Spleen (tissue), 11 donors: Measurements from ENCODE around the gene TEX54. TPM values are rescaled to one million over a fixed set of nuclear protein-coding genes. Genes with fewer than 3 reads are reported as not detected.

Source experiments
- DNase-seq: peaks from one replicate; pipeline ENCODE4 v3.0.0-alpha.2; 2020
- H3K27ac ChIP-seq, 8 donors: fragments of 200-600 bp; sonication (generic) in 7 of 8; 1 replicate in 4 of 8; 2 replicates in 4 of 8; pipeline versions ENCODE4 v1.5.0 to v1.8.0; 2016 to 2021; ENCODE audit warnings: inconsistent platforms in 4 of 8, mild to moderate bottlenecking in 4 of 8, moderate library complexity in 1 of 8
- H3K27me3 ChIP-seq, 7 donors: fragments of 200-600 bp; sonication (generic) in 6 of 7; replicated peaks in 1 of 7; 1 replicate in 4 of 7; 2 replicates in 3 of 7; pipeline versions ENCODE4 v1.5.0 to v1.8.0; 2016 to 2021; ENCODE audit warnings: inconsistent platforms in 3 of 7, mild to moderate bottlenecking in 1 of 7
- H3K36me3 ChIP-seq, 6 donors: fragments of 200-600 bp; sonication (generic) in 5 of 6; 1 replicate in 4 of 6; 2 replicates in 2 of 6; pipeline versions ENCODE4 v1.5.0 to v1.8.0; 2016 to 2021; ENCODE audit warnings: inconsistent platforms in 2 of 6
- H3K4me1 ChIP-seq, 6 donors: fragments of 200-600 bp; sonication (generic) in 5 of 6; 1 replicate in 3 of 6; 2 replicates in 3 of 6; pipeline versions ENCODE4 v1.5.0 to v1.8.0; 2016 to 2021; ENCODE audit warnings: inconsistent platforms in 3 of 6
- H3K4me3 ChIP-seq, 8 donors: fragments of 200-600 bp; sonication (generic) in 7 of 8; 1 replicate in 4 of 8; 2 replicates in 4 of 8; pipeline versions ENCODE4 v1.5.0 to v1.8.0; 2016 to 2021; ENCODE audit warnings: inconsistent platforms in 4 of 8, mild to moderate bottlenecking in 4 of 8, moderate library complexity in 2 of 8
- H3K9me3 ChIP-seq, 8 donors: fragments of 200-600 bp; sonication (generic) in 7 of 8; 1 replicate in 4 of 8; 2 replicates in 4 of 8; pipeline versions ENCODE4 v1.5.0 to v1.8.0; 2016 to 2021; ENCODE audit warnings: inconsistent platforms in 4 of 8
- CTCF ChIP-seq, 11 experiments: fragments of 200-600 bp in 7 of 11; fragments of 450-650 bp in 4 of 11; sonication (generic) in 4 of 11; IDR thresholded peaks in 8 of 11; conservative IDR thresholded peaks in 3 of 11; 1 replicate in 7 of 11; 2 replicates in 4 of 11; pipeline versions ENCODE4 v1.4.0 to v1.8.0; 2016 to 2021; ENCODE audit warnings: antibody characterized with exemption in 11 of 11, inconsistent platforms in 4 of 11, mild to moderate bottlenecking in 1 of 11
- POLR2A ChIP-seq, 3 donors: fragments of 450-650 bp; IDR thresholded peaks; one replicate each; pipeline ENCODE4 v1.5.1; 2017; ENCODE audit warnings: antibody characterized with exemption in 3 of 3, mild to moderate bottlenecking in 1 of 3
- POLR2AphosphoS5 ChIP-seq, 3 donors: sonication (generic); formaldehyde crosslinking; IDR thresholded peaks; one replicate each; pipeline ENCODE4 v1.5.1; 2017; ENCODE audit warnings: antibody characterized with exemption in 3 of 3
- WGBS, 5 donors: extraction: QIAGEN DNeasy Blood & Tissue Kit in 3 of 5; methylation state at CpG; one replicate each; pipeline versions ENCODE4 v1.1.5 to v1.1.7; 2013 to 2018; 5-methylcytosine and 5-hydroxymethylcytosine counted together
- intact Hi-C: fragments of 100-400 bp; cut with DNase I; formaldehyde crosslinking; loops from one replicate; pipeline ENCODE4 v1.15.0; 2023; ENCODE audit warnings: low total_unique reads
- polyA plus RNA-seq, 3 donors: library from polyadenylated mRNA; stranded (reverse); fragments of 200-250 nt; gene quantifications; one replicate each; pipeline ENCODE4 v1.2.1, GENCODE V29; 2013
- total RNA-seq, 7 donors: library from RNA; depleted of rRNA in 3 of 7; stranded (reverse); fragments of >200 nt in 3 of 7; fragmentation: NEBNext Ultra II Directional in 4 of 7; extraction: Animal tissue kit (Norgen Biotek cat#: 25700) in 4 of 7; gene quantifications; one replicate each; pipeline versions ENCODE4 v1.1.0 to v1.2.1, GENCODE V29; 2016 to 2021
- donor health status: healthy with polysubstance abuse.
- donor health status: DM: no; HTN: no; CAD: no; lungs with moderate emphysema.
- donor health status: DM: no; HTN: no; CAD: no.
- donor health status: Bipolar disorder and iron deficiency.
- donor health status: healthy.
- donor health status: DM: no; HTN: no; CAD: no.
- donor health status: DM: yes; HTN: yes; CAD: no.

TEX54 gene
- total and polyA plus RNA-seq, 10 donors: not detected

GRCh38 chr11:62804310-62805075, 28.1 kb downstream of the TEX54 start:
- WGBS, 5 donors: 3 to 7% (median 4%) methylated on average over 14 of the region's 14 CpGs
- intact Hi-C loops: no loop called here
- no peak for DNase-seq
- peaks cover 11 to 56% (median 41%) of the 10 kb centered on the region in 6 donors for H3K36me3 ChIP-seq
- no peak for TF ChIP-seq POLR2AphosphoS5 (IDR thresholded peaks at IDR 0.05)
- TF ChIP-seq CTCF (IDR thresholded peaks at IDR 0.05 in 8 of 11, conservative IDR thresholded peaks at IDR 0.05 in 3 of 11): no peak
- no peak for TF ChIP-seq POLR2A (IDR thresholded peaks at IDR 0.05)
- peaks cover 13 to 68% (median 43%) of the 10 kb centered on the region in 6 donors for H3K4me1 ChIP-seq
- H3K27me3 ChIP-seq: no peaks in the 10 kb centered on the region
- H3K9me3 ChIP-seq: no peaks in the 10 kb centered on the region
- H3K27ac ChIP-seq: peak overlapping the region; percentile 86 to 99 (median 96)
- H3K4me3 ChIP-seq: peak overlapping the region; percentile 68 to 94 (median 86)

- H3K27ac ChIP-seq: no peak overlapping the region
- TF ChIP-seq POLR2A (IDR thresholded peaks at IDR 0.05): no peak
- no peak for TF ChIP-seq CTCF (IDR thresholded peaks at IDR 0.05 in 8 of 11, conservative IDR thresholded peaks at IDR 0.05 in 3 of 11)
- no peak for DNase-seq
- H3K27me3 ChIP-seq: no peaks in the 10 kb centered on the region
- no peak overlapping the region for H3K4me3 ChIP-seq
- peaks cover 13 to 78% (median 75%) of the 10 kb centered on the region in 6 donors for H3K36me3 ChIP-seq
- no peaks in the 10 kb centered on the region for H3K9me3 ChIP-seq
- peaks cover 9 to 48% (median 30%) of the 10 kb centered on the region in 6 donors for H3K4me1 ChIP-seq
- WGBS, 5 donors: 76 to 84% (median 80%) methylated on average over 4 of the region's 4 CpGs
- intact Hi-C loops: no loop called here
Measured at GRCh38 chr11:62801071-62801470, 31.6 kb downstream of the TEX54 start.

DNA sequence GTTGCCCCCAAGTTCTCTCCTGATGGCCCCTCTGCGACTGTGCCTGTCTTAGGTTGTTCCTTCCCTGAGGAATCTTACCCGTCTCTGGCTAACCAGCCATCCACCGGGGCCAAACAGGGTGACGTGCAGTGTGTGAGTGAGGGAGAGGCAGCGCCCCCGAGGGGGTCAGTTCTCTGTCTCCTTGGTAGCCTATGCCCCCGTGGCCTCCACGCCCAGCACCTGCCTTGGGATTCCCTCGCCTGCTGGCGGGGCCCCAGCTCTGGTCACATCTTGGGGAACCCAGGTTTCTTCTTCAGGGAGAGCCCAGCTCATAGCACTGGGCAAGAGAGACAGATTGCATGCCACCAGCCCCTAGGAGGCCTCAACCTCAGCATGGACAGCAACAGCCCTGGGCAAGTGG, 33.2 kb downstream of the TEX54 start:
- Histone ChIP-seq H3K27ac (no peak overlapping the region), H3K9me3 (no peaks in the 10 kb centered on the region), H3K4me1 (peaks cover 8 to 38% (median 22%) of the 10 kb centered on the region in 6 donors), H3K36me3 (peaks cover 13 to 94% (median 91%) of the 10 kb centered on the region in 6 donors), H3K4me3 (no peak overlapping the region), H3K27me3 (no peaks in the 10 kb centered on the region)
- DNase-seq: no peak
- intact Hi-C loops: no loop called here
- WGBS, 5 donors: 93 to 98% (median 95%) methylated on average over 10 of the region's 10 CpGs
- TF ChIP-seq CTCF (IDR thresholded peaks at IDR 0.05 in 8 of 11, conservative IDR thresholded peaks at IDR 0.05 in 3 of 11): no peak
- TF ChIP-seq POLR2AphosphoS5 (IDR thresholded peaks at IDR 0.05): peak in 1 of 3 donors; percentile 46
- TF ChIP-seq POLR2A (IDR thresholded peaks at IDR 0.05): no peak

DNA sequence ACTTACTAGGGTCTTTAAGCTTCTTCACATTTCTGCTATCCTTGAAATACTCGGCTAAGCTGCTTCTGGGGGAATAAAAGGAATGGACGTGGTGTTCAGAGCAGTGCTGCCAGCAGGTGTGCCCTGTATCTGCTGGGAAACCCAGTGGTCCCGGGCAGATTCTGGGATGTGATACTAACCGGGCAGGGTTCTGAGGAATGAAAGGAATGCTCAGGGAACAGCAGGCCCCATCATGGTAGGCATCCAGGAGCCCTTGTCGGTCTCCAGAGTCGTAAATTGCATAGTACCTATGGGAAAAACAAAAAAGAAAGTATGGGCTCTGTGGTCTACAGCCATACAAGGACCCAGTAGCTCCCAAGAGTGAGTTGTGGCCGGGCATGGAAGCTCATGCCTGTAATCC, 36.4 kb downstream of the TEX54 start:
- H3K36me3 ChIP-seq: peaks cover 11 to 94% (median 91%) of the 10 kb centered on the region in 6 donors
- peaks cover 9 to 28% (median 20%) of the 10 kb centered on the region in 6 donors for H3K4me1 ChIP-seq
- DNase-seq: no peak
- WGBS, 5 donors: 89 to 96% (median 93%) methylated on average over 7 of the region's 7 CpGs
- H3K27ac ChIP-seq: no peak overlapping the region
- H3K9me3 ChIP-seq: no peaks in the 10 kb centered on the region
- intact Hi-C loops: no loop called here
- H3K27me3 ChIP-seq: no peaks in the 10 kb centered on the region
- H3K4me3 ChIP-seq: no peak overlapping the region
- TF ChIP-seq POLR2A (IDR thresholded peaks at IDR 0.05) (no peak), CTCF (IDR thresholded peaks at IDR 0.05 in 8 of 11, conservative IDR thresholded peaks at IDR 0.05 in 3 of 11) (no peak), POLR2AphosphoS5 (IDR thresholded peaks at IDR 0.05) (no peak)
